RCC 7860 (cell line): ENCODE data around the gene NCOA1.
"Not testable (repeated sequence)": the region's sequence is repeated elsewhere in the genome, so short reads cannot be mapped to it uniquely, and the experiment has no call there.

Source experiments
- DNase-seq: peaks from one replicate; pipeline ENCODE4 v3.0.0-alpha.2; 2015; ENCODE audit warnings: low spot score
- FAIRE-seq: peaks from 2 replicates; lab custom pipeline; 2012; peaks lifted over from hg19 to GRCh38; lab: Jason Lieb, UNC

NCOA1 gene

GRCh38 chr2:24771061-24771460 is 280.0 kb downstream of the NCOA1 start:
- no peak for FAIRE-seq
- DNase-seq = no peak

- FAIRE-seq (no peak), DNase-seq (no peak)
Observed at GRCh38 chr2:24771764-24772586, 280.9 kb downstream of the NCOA1 start.

GRCh38 chr2:24774373-24774772 is 283.3 kb downstream of the NCOA1 start:
- no peak for FAIRE-seq
- DNase-seq = no peak

DNA sequence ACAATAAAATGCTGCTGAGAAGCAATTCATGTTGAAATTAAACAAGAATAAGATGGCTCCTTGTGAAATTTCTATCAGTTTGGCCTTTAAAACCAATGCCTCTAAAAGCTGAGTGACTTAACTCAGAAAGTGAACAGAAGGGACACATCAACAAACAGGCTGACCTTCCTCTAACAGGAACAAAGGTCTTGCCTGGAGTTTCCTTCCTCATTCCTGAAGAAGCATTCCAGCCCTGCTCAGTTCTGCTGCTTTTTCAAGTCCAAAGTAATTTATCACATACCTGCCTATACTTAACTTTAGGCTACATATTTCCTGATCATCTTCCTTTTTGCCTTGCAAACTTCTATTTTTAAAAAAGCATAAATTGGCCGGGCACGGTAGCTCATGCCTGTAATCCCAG is 288.1 kb downstream of the NCOA1 start:
- DNase-seq (no peak), FAIRE-seq (no peak)

DNA sequence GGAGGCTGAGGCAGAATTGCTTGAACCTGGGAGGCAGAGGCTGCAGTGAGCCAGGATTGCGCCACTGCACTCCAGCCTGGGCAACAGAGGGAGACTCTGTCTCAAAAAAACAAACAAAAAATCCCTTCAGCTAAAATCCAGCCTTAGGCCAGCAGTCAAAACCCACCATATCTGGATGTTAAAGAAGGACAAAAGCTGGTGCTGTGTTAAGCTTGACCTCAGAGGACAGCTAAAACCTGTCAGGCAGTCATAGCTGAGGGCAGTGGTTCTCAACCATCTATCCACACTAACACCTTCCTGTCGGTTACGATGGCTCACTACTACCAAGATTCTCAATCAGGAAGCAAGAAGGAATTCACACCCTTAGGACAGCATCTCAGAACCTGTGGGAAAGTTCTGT is 292.6 kb downstream of the NCOA1 start:
- DNase-seq (no peak), FAIRE-seq (no peak)

DNA sequence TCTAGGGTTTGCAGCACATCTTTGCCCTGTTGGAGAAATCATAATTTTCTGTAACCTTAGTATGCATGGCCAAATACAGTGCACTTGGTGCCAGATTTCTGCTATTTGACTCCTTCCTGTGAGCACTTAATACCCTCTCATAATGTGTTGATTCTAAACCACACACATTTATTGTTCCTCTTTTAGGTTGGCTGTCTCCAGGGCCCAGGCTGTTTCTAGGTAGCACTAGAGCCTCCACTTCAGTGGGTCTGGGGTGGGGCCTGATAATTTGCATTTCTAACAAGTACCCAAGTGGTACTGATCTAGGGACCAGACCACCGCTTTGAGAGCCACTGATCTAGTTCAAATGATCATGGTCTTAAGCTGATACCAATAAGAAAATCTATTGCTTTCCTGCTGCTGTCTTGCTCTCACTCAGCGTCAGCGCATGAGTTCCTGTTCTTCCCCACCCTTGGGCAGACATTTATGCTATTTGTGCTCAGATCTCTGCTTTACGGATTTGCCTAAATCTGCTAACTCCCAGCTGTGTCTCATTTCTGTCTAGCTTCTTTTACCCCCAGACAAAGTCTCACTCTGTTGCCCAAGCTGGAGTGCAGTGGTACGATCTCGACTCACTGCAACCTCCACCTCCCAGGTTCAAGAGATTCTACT is 294.7 kb downstream of the NCOA1 start:
- DNase-seq = no peak
- no peak for FAIRE-seq

- DNase-seq = no peak
- FAIRE-seq = no peak
Observed at GRCh38 chr2:24787532-24787931, 296.5 kb downstream of the NCOA1 start.

- DNase-seq = no peak
- no peak for FAIRE-seq
Observed at GRCh38 chr2:24788816-24789215, 297.8 kb downstream of the NCOA1 start.

DNA sequence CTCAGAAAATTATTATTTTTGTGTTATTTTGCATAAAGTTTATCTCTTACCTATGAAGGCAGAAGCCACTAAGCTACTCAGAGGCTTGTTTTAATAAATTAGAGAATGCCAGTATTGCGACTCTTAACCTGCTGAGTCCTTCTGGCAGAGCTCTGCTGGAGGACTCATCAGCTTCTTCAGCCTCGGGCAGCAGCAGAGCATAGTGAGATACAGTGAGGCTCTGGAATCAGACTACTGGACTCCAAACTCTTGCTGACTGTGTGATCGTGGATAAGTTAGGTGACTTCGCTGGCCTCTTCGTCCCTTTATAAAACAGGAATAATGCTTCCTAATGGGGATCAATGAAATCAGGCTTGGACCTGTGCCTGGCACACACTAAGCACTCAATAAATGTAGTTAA is 300.4 kb downstream of the NCOA1 start:
- DNase-seq = no peak
- FAIRE-seq = no peak

DNA sequence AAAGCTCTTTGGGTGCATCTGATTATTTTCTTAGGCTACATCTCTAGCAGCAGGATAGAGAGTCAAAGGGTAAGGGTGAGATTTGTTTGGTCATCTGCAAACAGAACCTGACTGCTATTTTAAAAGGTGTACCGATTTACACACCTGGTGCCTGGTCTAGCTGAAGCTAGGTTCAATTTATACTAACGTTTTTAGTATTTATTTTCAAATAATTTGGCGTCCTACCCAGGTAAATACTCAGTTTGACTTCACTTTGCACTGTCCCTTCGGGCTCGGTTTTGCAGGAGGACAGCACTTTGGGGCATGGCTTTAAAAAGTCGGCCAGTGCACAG is 301.5 kb downstream of the NCOA1 start:
- no peak for FAIRE-seq
- DNase-seq = no peak

DNA sequence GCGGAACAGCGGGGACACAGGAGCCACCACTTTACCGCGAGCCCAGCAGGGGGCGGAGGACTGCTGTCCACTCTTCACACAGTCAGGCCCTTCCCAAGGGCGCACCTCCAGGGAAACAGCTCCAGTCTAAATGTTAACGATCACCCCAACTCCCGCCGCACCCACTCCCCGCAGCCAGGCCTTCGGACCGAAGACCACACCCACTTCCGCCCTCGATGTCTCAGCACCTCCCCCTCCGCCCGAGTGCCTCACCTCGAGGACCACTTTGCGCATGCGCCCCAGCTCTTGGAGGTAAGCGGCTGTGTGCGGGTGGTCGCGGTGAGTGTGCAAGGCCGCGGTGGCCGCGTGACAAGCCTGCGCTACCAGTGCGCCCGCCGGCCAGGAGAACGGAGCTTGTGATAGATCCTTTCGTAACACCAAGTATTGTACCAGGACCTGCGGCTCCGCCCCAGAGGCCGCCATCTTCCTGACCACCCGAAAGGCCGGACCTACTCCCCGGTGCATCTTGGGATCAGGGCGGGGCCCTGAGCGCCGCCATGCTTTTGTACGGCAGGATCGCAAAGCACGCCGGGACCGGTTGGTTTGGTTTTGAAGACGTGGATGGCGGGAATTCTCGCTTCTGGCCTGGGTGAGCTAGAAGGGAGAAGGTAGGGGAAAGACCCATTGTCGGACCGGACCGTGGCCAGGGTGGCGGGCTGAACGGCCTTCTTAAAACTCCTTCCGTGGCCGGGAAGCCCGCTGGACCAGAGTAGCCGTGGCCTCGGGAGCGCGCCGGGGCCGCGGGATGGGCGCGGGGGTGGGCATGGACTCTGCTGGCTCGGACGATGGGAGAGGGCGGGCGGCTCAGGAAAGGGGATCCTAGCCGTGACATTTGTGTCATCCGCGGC is 302.1 kb downstream of the NCOA1 start, which contains the start of the genes CENPO and PTRHD1:
TSS of gene CENPO (plus strand) at position 552 of the 887 bp plus-strand sequence. CDS start 495 bp downstream, outside the sequence.
TSS of gene PTRHD1 (minus strand) at position 518 of the 887 bp plus-strand sequence. CDS start at position 504, 14 bp downstream.
- peak; percentile 93 for DNase-seq
- FAIRE-seq = peak; percentile 53

DNA sequence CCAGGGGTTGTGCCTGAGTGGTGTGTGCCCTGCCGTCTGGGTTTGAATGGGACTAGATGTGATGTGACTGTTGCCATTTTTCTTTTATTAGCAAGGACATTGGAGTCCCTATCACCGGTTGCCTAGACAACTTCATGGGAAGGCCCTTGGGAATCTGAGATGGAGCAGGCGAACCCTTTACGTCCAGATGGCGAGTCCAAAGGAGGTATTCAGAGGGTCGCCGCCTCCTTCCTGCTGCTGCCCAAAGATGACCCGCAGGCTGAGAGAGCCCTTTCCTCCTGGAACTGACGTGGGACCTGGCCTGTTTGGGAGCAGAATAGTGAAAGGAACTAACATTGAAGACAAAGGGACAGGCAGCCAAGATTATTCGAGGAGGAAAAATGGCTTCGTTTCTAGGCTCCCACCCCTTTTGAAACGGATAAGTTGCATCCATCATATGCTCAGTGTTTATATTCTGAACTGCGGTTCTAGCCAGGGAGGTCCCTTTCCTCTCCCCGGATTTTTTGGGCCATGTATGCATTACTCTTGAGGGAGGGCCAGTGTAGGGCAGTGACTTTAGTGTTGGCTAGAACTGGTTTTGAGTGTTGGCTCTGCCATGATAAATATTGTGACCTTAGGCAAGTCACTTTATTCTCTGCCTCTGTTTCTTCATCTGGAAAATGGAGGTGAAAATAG is 302.8 kb downstream of the NCOA1 start:
- peak; percentile 14 for DNase-seq
- FAIRE-seq = no peak

- DNase-seq (no peak), FAIRE-seq (no peak)
Observed at GRCh38 chr2:24797644-24798043, 306.6 kb downstream of the NCOA1 start.

GRCh38 chr2:24800487-24800886 is 309.4 kb downstream of the NCOA1 start:
- DNase-seq, FAIRE-seq: not testable (repeated sequence)

- FAIRE-seq, DNase-seq: not testable (repeated sequence)
Observed at GRCh38 chr2:24805811-24806660, 315.0 kb downstream of the NCOA1 start.

DNA sequence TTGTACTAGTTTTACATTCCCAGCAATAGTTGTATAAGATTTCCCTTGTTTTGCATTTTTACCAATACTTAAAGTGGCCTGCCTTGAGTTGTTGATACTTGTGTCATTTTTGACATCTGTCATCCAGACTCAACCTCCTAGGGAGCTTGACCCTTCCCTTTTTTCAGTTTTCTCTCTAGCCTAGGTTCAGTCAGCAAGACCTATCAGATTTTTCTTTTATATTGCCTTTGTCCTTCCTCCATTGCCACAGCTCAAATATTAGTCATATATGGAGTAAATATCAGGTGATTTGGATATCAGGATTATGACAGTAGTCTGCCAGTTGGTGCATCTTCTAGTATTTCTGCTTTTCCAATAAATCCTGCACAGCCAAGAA is 315.6 kb downstream of the NCOA1 start:
- DNase-seq = no peak
- no peak for FAIRE-seq

DNA sequence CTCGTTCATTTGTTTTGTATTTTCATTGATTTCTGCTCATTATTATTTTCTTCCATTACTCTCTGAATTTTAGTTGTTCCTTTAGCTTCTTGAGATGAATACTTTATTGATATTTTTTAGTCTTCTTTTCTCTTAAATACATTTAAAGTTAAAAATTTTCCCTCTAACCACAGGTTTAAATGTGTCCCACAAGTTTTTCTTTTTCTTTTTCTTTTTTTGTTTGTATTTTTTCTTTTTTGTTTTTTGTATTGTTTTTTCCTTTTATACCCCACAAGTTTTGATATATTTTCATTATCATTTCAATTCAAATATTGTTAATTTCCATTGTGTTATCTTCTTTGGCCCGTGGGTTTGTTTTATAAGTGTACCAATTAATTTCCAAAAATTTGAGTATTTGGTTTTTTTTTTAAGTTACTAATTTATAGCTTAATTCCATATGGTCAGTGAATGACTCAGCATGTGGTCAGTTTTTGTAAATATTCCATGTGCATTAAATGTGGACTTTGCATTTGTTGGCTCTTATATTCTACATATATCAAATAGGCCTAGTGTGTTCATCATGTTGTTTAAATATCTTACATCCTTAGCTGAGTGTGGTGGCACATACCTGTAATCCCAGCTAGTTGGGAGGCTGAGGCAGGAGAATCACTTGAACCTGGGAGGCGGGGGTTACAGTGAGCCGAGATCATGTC is 318.4 kb downstream of the NCOA1 start:
- peak; percentile 17 for DNase-seq
- peak; percentile 74 for FAIRE-seq

DNA sequence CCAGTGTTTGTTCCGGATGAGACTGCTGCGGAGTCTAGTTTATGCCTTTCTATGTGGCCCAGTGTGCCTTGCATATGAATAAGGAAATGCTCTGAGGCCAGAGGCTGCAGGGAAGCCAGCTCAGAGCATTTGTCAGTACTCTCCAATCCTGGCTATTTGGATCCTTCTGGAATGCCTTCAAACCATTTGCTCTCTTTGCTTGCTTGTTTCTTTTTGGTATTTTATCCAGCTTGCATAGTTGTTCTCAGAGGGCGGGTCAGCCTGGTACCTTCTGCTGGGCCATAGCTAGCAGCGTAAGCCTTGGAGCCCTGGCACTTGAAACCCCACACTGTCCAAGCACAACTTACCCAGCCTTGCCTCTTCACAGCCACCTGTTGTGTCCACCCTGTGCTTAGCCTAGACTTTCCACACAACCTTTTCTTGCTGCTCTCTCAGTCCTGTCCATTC is 322.7 kb downstream of the NCOA1 start:
- no peak for DNase-seq
- FAIRE-seq = no peak

DNA sequence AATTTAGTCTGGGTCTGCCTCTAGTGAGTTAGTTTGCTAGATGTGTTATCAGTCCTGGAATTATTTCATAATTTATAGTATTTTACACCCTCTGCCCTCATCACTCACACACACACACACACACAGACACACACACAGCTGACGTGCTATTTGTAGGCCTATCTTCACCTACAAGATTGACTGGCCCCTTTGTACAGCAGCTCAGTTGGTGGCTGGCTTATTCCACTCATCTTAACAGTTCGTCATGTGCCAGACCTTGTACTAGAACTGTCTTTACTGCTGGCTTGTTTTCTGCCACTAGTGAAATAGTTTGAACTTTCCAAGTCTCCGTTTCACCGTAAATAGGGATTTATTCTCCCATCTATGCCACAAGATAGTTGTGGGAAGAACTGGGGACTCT is 323.5 kb downstream of the NCOA1 start:
- no peak for DNase-seq
- FAIRE-seq = no peak
